HG03039 (cell line): ENCODE data around the gene ADGRL3.

Experiments
- ATAC-seq: cut with Tn5 transposase; IDR thresholded peaks from one replicate; pipeline ENCODE4 v1.9.1; 2021; ENCODE audit warnings: mild to moderate bottlenecking, moderate library complexity; ENCODE audit not compliant: unreplicated experiment

The ADGRL3 gene

GRCh38 chr4:61200187-61200915 is at the start of gene ADGRL3:
Gene ADGRL3, plus strand, starts transcription at chr4:61200326.
- no peak for ATAC-seq

- ATAC-seq, result no peak
Observed at GRCh38 chr4:61152433-61152832, 47.7 kb upstream of the ADGRL3 start.

DNA sequence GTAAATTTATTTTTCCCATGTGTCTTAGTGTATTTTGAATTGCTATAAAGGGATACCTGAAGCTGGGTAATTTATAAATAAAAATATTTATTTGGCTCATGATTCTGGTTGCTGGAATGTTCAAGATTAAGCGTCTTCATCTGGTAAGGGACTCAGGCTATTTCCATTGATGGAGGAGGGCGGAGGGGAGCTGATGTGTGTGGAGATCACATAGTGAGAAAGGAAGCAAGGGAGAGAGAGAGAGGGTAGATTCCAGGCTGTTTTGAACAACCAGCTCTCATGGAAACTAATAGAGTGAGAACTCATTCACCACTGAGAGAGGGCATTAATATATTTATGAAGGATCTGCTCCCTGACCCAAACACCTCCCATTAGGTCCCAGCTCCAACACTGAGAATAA is 39.6 kb upstream of the ADGRL3 start:
- no peak for ATAC-seq

GRCh38 chr4:61162116-61162515 is 38.0 kb upstream of the ADGRL3 start:
- no peak for ATAC-seq

DNA sequence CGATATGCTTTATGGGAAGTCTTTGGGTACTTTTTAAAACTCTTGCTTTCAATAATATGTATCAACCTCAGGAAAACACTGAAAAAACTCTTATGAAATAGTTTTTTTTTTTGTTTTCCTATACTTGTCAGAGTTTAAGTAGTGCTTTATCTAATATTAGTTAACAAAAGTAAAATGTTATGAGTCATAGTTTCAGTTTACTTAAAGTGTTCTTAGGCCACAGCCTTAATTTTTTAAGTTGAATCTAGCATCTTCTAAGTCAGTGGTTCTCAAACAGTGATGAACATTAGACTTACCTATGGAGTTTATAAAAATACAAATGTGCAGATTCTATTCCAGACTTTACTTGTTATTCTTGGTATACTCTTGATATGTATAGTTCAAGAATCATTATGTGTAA is 26.3 kb upstream of the ADGRL3 start:
- ATAC-seq, result no peak

DNA sequence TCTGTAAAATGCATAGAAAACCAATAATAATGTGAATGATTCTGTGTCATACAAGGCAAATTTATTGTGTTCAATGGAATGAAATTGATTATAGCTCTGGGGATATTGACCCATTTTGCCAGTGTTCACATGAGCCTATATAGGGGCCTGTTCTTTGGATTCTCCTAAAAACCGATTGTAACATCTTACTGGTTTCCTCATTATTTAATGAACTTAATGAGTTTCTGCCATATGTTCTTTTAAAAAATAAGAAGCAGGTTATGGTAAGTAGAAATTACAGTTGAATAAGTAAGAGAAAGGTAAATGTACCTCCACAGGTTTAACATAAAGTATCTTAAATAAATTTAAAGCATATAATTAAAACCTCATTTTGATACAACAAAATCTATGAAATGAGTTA is 24.6 kb upstream of the ADGRL3 start:
- ATAC-seq, result no peak

DNA sequence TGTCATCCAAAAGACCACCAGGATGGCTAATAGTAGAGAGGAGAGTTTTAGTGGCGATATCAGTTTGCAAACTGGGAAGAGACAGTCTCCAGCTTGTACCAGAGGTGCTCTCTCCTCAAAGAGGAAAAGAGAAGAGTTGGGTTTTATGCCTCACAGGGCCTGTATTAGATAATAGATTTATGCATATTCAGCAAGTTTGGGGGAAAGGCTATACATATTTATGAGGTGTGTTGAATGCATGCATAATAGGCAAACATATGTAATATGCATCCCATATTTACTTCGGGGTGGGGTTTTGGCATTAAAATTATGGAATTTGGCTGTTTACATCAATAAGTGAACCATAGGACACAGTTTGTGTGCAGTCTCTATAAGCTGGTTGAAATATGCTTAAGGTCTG is 22.8 kb upstream of the ADGRL3 start:
- ATAC-seq, result no peak

DNA sequence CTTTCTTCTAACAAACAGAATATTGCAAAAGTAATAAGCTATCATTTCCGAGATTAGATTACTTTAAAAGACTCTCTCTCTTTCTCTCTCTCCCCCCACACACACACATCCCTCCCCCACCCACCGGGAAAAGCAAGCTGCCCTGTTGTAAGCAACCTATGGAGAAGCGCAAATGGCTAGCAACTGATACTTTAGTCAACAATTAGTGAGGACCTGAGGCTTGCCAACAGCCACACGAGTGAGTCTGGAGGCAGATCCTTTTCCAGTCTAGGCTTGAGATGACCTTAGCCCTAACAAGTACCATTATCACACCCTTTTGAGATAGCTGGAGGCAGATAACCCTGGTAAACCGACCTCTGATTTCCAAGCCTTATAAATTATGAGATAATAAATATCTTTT is 19.7 kb upstream of the ADGRL3 start:
- no peak for ATAC-seq

DNA sequence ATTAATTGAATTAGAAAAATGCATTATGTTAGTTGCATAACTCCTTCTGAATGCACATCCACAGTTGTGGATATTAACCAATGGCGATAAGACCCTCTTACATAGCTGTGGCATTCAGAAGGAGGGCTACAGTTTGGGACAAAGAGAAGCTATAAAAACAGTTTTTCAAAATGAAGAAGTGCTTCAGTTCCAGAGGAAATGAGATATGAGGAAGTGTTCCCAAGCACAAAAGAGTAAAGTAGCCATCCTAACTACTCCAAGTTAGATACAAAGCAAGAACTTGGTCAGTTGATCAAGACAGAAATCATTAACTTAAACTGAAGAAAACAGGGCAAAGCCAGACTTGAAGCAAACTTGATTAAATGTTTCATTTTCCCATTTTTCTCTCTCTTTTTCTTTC is 17.2 kb upstream of the ADGRL3 start:
- ATAC-seq, result no peak

- no peak for ATAC-seq
Observed at GRCh38 chr4:61185288-61185687, 14.8 kb upstream of the ADGRL3 start.

DNA sequence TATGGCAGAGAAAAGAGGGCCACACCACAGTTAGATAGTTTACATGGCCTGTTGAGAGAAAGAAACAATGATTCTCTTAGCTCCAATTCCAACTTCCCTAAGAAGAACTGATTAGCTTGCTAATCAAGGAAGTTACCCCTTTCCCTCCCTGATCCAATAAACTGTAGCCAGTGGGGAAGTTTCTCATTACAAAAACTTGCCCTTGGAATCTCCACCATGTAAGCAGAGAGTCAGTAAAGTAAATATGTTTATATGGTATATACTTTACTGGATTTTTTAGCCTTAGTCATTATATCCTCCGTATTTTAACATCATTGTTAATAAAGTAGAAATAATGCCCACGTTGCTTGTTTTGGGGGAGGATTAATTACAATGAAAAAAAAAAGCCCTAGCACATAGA is 7.7 kb upstream of the ADGRL3 start:
- ATAC-seq, result no peak

GRCh38 chr4:61193863-61194262 is 6.3 kb upstream of the ADGRL3 start:
- ATAC-seq, result no peak

- ATAC-seq, result no peak
Observed at GRCh38 chr4:61194571-61194970, 5.6 kb upstream of the ADGRL3 start.

DNA sequence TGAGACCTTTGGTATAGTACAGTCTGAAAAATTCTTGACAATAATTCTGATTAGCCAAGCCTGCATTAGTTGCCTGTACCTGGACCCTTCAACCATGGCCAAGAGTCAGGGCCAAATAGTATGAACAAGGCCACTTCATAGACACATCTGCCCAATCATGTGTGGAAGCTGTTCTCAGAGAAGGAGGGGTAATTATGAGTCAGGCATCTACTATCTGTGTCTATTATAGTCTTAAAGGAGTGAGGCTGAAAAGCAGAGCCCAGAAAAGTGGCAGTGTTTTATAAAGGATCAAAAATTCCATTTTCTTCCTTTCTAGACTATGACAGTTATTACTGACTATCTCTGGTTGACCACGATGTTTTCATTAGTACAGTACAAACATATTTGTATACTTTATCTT is 5.0 kb upstream of the ADGRL3 start:
- ATAC-seq, result no peak

DNA sequence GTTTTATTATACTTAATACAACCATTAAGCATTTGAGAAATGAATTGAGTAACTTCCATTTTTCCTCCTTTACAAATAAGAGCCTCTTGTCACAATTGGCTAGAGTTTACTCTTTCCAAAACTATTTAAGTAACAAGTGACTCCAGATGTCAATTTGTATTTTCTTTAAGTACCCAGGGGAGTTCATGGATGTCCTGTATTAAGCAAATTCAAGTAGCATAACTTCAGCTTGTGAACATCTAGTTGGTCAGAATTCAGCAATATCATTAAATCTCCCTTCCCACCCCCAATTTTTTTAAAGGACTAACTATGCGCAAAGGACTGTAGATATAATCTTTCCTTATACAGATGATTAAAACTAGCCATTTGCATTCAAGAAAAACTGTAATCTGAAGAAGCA is 1.4 kb upstream of the ADGRL3 start:
- ATAC-seq, result no peak

GRCh38 chr4:61199873-61200186 is 296 bp upstream of the ADGRL3 start:
- no peak for ATAC-seq

GRCh38 chr4:61200916-61201526 is 895 bp downstream of the ADGRL3 start:
- no peak for ATAC-seq

- no peak for ATAC-seq
Observed at GRCh38 chr4:61201561-61201960, 1.4 kb downstream of the ADGRL3 start.

DNA sequence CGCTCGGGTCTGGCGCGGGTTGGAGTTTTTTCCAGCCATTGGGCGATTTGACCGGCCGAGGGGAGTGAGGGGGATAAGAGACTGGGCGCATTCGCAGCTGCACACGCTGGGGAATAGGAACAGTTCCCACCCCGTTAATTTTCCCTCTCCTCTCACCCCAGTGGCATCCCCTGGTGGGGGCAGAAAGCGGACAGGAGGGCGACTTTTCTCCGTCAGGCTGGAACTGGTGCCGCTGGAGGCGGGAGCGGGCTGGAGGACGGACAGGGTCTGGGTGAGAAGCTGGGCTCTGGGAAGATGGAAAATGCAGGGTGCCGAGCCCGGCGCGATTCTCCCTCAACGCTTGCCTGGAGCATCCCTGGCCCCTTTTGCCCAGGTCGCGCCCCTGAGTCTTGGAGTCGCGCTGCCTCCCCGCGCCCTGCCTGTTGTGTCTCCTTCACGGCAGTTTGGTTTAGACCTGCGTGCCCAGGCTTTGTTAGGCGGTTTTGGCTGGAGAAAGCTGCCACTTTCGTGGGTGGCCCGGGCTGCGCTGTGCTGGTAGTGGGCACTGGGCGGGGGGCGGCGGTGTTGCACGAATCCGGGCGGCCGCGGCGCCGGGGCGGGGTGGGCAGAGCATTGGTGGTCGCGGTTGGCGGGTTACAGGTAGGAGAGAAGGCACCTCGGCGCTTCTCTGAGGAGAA is 2.0 kb downstream of the ADGRL3 start:
- ATAC-seq, result no peak

DNA sequence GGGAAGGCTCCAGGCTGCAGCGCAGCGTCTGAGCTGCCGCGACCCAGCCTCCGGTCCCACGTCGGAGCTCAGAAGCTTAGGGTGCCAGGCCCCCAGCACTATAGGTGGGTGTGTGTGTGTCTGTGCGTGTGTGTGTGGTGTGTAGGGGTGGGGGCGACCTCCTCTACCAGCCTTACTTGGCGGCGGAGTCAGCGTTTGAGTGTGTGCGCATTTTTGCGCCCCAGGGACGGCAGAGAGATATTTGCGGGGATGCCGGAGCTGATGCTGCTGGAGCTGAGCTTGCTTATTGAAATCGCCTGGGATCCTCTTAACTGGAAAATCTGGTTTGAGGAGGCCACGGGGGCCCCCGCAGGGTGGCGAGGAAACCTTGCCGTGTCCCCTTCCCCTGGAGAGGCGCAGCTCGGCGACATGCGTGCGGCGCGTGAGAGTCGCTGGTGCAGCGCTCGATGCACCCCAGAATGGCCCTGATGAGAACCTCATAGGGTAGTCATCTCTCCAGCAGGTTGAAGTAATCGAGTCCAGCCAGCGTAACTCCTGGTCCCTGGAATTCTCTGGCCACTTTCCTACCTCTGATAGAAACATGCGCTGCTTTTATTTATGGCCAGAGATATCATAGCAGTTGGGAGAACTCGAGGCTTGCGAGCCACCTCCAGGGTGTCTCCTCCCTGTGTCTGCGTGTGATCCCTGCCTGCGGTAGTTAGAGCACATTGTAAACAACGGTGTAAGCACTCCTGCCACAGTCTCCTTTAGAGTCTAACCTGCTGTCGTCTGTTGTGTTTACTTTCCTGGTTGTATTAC is 2.7 kb downstream of the ADGRL3 start:
- ATAC-seq, result no peak

- no peak for ATAC-seq
Observed at GRCh38 chr4:61203436-61203790, 3.3 kb downstream of the ADGRL3 start.
